Liver (tissue), 9 donors: Measurements from ENCODE around the gene NAA16. TPM values are rescaled to one million over a fixed set of nuclear protein-coding genes. Genes with fewer than 3 reads are reported as not detected.

ENCODE experiments used
- DNase-seq: peaks from one replicate; pipeline ENCODE4 v3.0.0-alpha.2; 2017; ENCODE audit warnings: low spot score
- H3K27ac ChIP-seq, 2 donors: one replicate each; pipeline ENCODE4 v1.7.0; 2013; ENCODE audit warnings: inconsistent platforms in 2 of 2, low read length in 2 of 2, control low read depth in 1 of 2, low read depth in 1 of 2, mild to moderate bottlenecking in 1 of 2
- H3K27me3 ChIP-seq, 4 donors: one replicate each; pipeline versions ENCODE4 v1.6.1 to v1.7.0; 2013; ENCODE audit warnings: low read length in 3 of 4, inconsistent platforms in 1 of 4, mild to moderate bottlenecking in 1 of 4, moderate library complexity in 1 of 4; ENCODE audit not compliant: control insufficient read depth in 4 of 4, insufficient read depth in 4 of 4
- H3K36me3 ChIP-seq, 4 donors: one replicate each; pipeline versions ENCODE4 v1.6.1 to v1.7.0; 2013; ENCODE audit warnings: low read length in 3 of 4, mild to moderate bottlenecking in 3 of 4, low read depth in 1 of 4, moderate library complexity in 1 of 4; ENCODE audit not compliant: control insufficient read depth in 4 of 4, insufficient read depth in 3 of 4
- H3K4me1 ChIP-seq, 4 donors: one replicate each; pipeline versions ENCODE4 v1.6.1 to v1.7.0; 2013; ENCODE audit warnings: low read length in 3 of 4, mild to moderate bottlenecking in 3 of 4, moderate library complexity in 1 of 4; ENCODE audit not compliant: control insufficient read depth in 4 of 4, insufficient read depth in 4 of 4
- H3K4me3 ChIP-seq, 3 donors: one replicate each; pipeline versions ENCODE4 v1.6.1 to v1.7.0; 2013; ENCODE audit warnings: low read length in 3 of 3, control low read depth in 1 of 3, low read depth in 1 of 3, mild to moderate bottlenecking in 1 of 3
- H3K9ac ChIP-seq, 2 donors: one replicate each; pipeline ENCODE4 v1.7.0; 2013; ENCODE audit warnings: low read length in 2 of 2, mild to moderate bottlenecking in 2 of 2, moderate library complexity in 2 of 2, control low read depth in 1 of 2, low read depth in 1 of 2
- H3K9me3 ChIP-seq, 4 donors: one replicate each; pipeline versions ENCODE4 v1.6.1 to v1.7.0; 2013; ENCODE audit warnings: low read length in 3 of 4; ENCODE audit not compliant: control insufficient read depth in 4 of 4
- EGR1 ChIP-seq, 2 donors: IDR thresholded peaks; 2 replicates each; pipeline ENCODE4 v1.6.1; 2016 to 2018; ENCODE audit warnings: antibody characterized with exemption in 2 of 2, low read depth in 2 of 2
- FOXA1 ChIP-seq: IDR thresholded peaks from 2 replicates; pipeline ENCODE4 v1.6.1; 2016; ENCODE audit warnings: antibody characterized with exemption
- FOXA2 ChIP-seq: IDR thresholded peaks from 2 replicates; pipeline ENCODE4 v1.6.1; 2016; ENCODE audit warnings: antibody characterized with exemption
- GABPA ChIP-seq, 2 donors: IDR thresholded peaks in 1 of 2; conservative IDR thresholded peaks in 1 of 2; 2 replicates each; pipeline ENCODE4 v1.6.1; 2016; ENCODE audit warnings: antibody characterized with exemption in 2 of 2, mild to moderate bottlenecking in 1 of 2, moderate library complexity in 1 of 2
- HNF4A ChIP-seq, 2 donors: conservative IDR thresholded peaks; 2 replicates each; pipeline ENCODE4 v1.6.1; 2016; ENCODE audit warnings: antibody characterized with exemption in 2 of 2, mild to moderate bottlenecking in 2 of 2
- HNF4G ChIP-seq: IDR thresholded peaks from 2 replicates; pipeline ENCODE4 v1.6.1; 2016; ENCODE audit warnings: antibody characterized with exemption
- JUND ChIP-seq, 2 donors: IDR thresholded peaks; 2 replicates each; pipeline ENCODE4 v1.6.1; 2016; ENCODE audit warnings: antibody characterized with exemption in 2 of 2
- NR2F2 ChIP-seq: IDR thresholded peaks from 2 replicates; pipeline ENCODE4 v1.6.1; 2016; ENCODE audit warnings: antibody characterized with exemption
- RAD21 ChIP-seq, 2 donors: IDR thresholded peaks; 2 replicates each; pipeline ENCODE4 v1.6.1; 2016; ENCODE audit warnings: antibody characterized with exemption in 2 of 2, mild to moderate bottlenecking in 2 of 2
- REST ChIP-seq: IDR thresholded peaks from 2 replicates; pipeline ENCODE4 v1.6.1; 2016; ENCODE audit warnings: antibody characterized with exemption, mild to moderate bottlenecking
- RXRA ChIP-seq, 2 donors: IDR thresholded peaks; 2 replicates each; pipeline ENCODE4 v1.6.1; 2017 to 2018; ENCODE audit warnings: antibody characterized with exemption in 2 of 2, mild to moderate bottlenecking in 1 of 2
- SP1 ChIP-seq: IDR thresholded peaks from 2 replicates; pipeline ENCODE4 v1.6.1; 2018; ENCODE audit warnings: antibody characterized with exemption, mild to moderate bottlenecking
- TAF1 ChIP-seq: conservative IDR thresholded peaks from 2 replicates; pipeline ENCODE4 v1.6.1; 2016; ENCODE audit warnings: antibody characterized with exemption, mild to moderate bottlenecking
- YY1 ChIP-seq: IDR thresholded peaks from 2 replicates; pipeline ENCODE4 v1.6.1; 2016; ENCODE audit warnings: antibody characterized with exemption, mild to moderate bottlenecking
- ZBTB33 ChIP-seq: IDR thresholded peaks from 2 replicates; pipeline ENCODE4 v1.6.1; 2016; ENCODE audit warnings: antibody characterized with exemption
- WGBS: extraction: QIAGEN DNeasy Blood & Tissue Kit; methylation state at CpG from one replicate; pipeline ENCODE4 v1.1.7; 2013; 5-methylcytosine and 5-hydroxymethylcytosine counted together
- polyA plus RNA-seq, 2 donors: library from polyadenylated mRNA; stranded (reverse) in 1 of 2; unstranded in 1 of 2; fragments of 200-250 nt in 1 of 2; fragments of >200 nt in 1 of 2; fragmentation: Nextera tagmentation in 1 of 2; extraction: Ambion mirVana in 1 of 2; gene quantifications; one replicate each; pipeline versions ENCODE4 v1.2.1 to v1.2.3, GENCODE V29; 2013 to 2015
- total RNA-seq, 2 donors: library from RNA; depleted of rRNA; stranded (reverse); fragments of >200 nt; gene quantifications; one replicate each; pipeline ENCODE4 v1.2.3, GENCODE V29; 2014
- TF ChIP-seq, protein P1 (sequence below): IDR thresholded peaks from 2 replicates; pipeline ENCODE4 v1.6.1; 2016; ENCODE audit warnings: antibody characterized with exemption
- TF ChIP-seq, protein P2 (sequence below): fragments of 150-350 bp; IDR thresholded peaks from 2 replicates; pipeline ENCODE4 v1.5.1; 2017; ENCODE audit warnings: improper control_type of control experiment, low read depth, low read length; ENCODE audit not compliant: missing input control
- TF ChIP-seq, protein P3 (sequence below): IDR thresholded peaks from 2 replicates; pipeline ENCODE4 v1.6.1; 2016; ENCODE audit warnings: antibody characterized with exemption
- donor health status: healthy.
- donor health status: healthy.
- donor health status: healthy.
- donor health status: healthy.
- donor health status: healthy.

NAA16 gene
- total and polyA plus RNA-seq, 4 donors: 2.6 to 11.5 (median 9.2) TPM

GRCh38 chr13:41284512-41285288 lies 26.4 kb upstream of the NAA16 start:
- Histone ChIP-seq H3K27me3 (no peaks in the 10 kb centered on the region), H3K4me1 (no peaks in the 10 kb centered on the region), H3K27ac (no peak overlapping the region), H3K9me3 (no peaks in the 10 kb centered on the region), H3K4me3 (no peak overlapping the region), H3K36me3 (no peaks in the 10 kb centered on the region), H3K9ac (no peak overlapping the region)
- WGBS: 91% methylated on average over 13 of the region's 13 CpGs
- no peak for DNase-seq
- TF ChIP-seq HNF4A (conservative IDR thresholded peaks at IDR 0.05) (no peak), HNF4G (no peak), TAF1 (no peak), FOXA2 (no peak), NR2F2 (no peak), YY1 (no peak), EGR1 (IDR thresholded peaks at IDR 0.05; ENCODE audit: low read depth in 2 of 2) (no peak), RXRA (IDR thresholded peaks at IDR 0.05) (no peak), JUND (IDR thresholded peaks at IDR 0.05) (no peak), FOXA1 (no peak), REST (no peak), SP1 (no peak), RAD21 (IDR thresholded peaks at IDR 0.05) (no peak), ZBTB33 (no peak)
- TF ChIP-seq, protein P1, sequence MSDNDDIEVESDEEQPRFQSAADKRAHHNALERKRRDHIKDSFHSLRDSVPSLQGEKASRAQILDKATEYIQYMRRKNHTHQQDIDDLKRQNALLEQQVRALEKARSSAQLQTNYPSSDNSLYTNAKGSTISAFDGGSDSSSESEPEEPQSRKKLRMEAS: no peak
- TF ChIP-seq, protein P2, sequence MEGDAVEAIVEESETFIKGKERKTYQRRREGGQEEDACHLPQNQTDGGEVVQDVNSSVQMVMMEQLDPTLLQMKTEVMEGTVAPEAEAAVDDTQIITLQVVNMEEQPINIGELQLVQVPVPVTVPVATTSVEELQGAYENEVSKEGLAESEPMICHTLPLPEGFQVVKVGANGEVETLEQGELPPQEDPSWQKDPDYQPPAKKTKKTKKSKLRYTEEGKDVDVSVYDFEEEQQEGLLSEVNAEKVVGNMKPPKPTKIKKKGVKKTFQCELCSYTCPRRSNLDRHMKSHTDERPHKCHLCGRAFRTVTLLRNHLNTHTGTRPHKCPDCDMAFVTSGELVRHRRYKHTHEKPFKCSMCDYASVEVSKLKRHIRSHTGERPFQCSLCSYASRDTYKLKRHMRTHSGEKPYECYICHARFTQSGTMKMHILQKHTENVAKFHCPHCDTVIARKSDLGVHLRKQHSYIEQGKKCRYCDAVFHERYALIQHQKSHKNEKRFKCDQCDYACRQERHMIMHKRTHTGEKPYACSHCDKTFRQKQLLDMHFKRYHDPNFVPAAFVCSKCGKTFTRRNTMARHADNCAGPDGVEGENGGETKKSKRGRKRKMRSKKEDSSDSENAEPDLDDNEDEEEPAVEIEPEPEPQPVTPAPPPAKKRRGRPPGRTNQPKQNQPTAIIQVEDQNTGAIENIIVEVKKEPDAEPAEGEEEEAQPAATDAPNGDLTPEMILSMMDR: no peak

GRCh38 chr13:41286370-41286769 lies 24.7 kb upstream of the NAA16 start:
- H3K36me3 ChIP-seq: no peaks in the 10 kb centered on the region
- H3K9me3 ChIP-seq: no peaks in the 10 kb centered on the region
- no peak for DNase-seq
- WGBS: 91% methylated on average over 5 of the region's 5 CpGs
- no peaks in the 10 kb centered on the region for H3K27me3 ChIP-seq
- H3K27ac ChIP-seq: no peak overlapping the region
- H3K4me1 ChIP-seq: no peaks in the 10 kb centered on the region
- H3K9ac ChIP-seq: no peak overlapping the region
- H3K4me3 ChIP-seq: no peak overlapping the region
- TF ChIP-seq EGR1 (IDR thresholded peaks at IDR 0.05; ENCODE audit: low read depth in 2 of 2) (no peak), NR2F2 (no peak), ZBTB33 (no peak), RAD21 (IDR thresholded peaks at IDR 0.05) (no peak), JUND (IDR thresholded peaks at IDR 0.05) (no peak), FOXA2 (no peak), TAF1 (no peak), GABPA (IDR thresholded peaks at IDR 0.05 in 1 of 2, conservative IDR thresholded peaks at IDR 0.05 in 1 of 2) (no peak), YY1 (no peak), SP1 (no peak), RXRA (IDR thresholded peaks at IDR 0.05) (no peak), HNF4A (conservative IDR thresholded peaks at IDR 0.05) (no peak)
- TF ChIP-seq, protein P1: no peak
- TF ChIP-seq, protein P3, sequence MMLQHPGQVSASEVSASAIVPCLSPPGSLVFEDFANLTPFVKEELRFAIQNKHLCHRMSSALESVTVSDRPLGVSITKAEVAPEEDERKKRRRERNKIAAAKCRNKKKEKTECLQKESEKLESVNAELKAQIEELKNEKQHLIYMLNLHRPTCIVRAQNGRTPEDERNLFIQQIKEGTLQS: no peak
